ENCODE measurements around the gene TUBB4B. TPM values are rescaled to one million over a fixed set of nuclear protein-coding genes. Genes with fewer than 3 reads are reported as not detected.

Gene TUBB4B
- total RNA-seq, 1 donor from 2014 or later, result 372 TPM

DNA sequence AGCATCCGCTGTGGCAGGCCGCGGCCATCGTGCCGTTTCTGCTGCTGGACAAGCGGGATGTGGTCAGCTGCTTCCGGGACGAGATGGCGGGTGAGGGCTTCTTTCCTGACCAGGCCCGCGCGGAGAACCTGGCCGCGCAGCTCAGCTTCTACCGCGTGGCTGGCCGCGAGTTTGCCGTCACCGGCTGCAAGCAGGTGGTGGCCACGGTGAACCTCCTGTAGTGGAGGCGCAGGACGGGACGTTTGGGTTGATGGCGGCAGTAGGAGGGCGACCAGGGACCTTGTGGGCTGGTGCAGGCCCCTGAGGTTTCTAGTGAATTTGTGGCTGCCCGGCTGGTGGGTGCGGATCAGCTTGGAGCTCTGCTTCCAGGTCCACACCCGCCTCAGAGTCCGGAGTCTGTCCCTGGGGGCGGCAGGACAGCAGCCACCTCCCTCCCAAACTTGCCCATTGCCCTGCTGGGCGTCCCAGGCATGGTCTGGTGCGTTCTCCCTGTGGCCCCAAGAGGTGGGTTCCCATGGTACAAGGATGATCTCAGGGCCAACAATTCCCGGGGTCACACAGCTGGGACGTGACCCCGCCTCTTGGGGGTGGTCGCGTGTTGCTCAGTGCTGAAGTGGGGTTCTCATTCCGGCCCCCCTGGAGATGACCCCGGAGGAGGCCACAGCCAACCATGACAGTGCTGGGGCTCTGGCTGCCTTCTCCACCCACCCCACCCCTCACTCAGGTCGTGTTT, 38.8 kb downstream of the TUBB4B start:
- intact Hi-C loops (cut with micrococcal nuclease), result no loop called here

DNA sequence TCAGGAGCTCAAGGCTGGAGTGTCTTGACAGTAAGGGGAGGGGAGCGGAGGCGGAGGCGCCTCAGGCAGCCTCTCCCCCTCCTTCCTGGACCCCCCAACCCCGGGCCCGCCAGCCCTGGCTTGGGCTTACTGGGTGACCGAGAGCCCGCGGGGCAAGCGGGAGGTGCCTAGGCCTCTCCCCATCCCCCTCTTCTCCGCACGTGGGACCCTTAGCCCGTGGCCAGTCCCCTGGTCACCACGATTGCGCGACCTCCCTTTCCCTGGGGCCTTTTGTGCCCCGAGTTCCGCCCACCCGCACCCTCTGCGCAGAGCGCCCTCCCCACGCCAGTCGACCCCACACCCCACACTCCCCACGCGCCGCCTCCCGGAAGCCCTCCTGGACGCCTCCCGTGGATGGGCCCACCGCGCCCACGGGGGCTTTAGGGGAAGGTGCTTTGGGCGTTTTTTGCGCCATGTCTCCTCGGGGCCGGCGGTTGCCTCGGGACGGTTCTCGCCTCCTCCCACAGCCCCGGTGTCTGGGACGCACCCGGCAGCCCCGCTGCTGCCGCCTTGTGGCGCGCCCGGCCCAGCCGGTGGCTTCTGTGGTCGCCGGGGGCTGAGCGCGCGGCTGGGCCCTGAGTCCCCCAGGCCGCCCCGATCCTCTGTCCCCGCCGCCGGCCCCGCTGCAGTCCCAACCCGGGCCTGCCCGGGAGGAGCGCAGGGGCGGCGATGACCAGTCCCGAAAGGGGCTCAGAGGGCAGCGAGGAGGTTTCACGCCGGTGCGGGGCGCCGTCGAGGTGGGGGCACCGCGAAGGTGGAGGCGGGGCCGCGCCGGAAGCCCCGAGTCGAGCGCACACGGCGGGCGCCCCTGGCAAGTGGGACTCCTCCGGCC, 39.6 kb downstream of the TUBB4B start:
- intact Hi-C loops (cut with micrococcal nuclease), result no loop called here

DNA sequence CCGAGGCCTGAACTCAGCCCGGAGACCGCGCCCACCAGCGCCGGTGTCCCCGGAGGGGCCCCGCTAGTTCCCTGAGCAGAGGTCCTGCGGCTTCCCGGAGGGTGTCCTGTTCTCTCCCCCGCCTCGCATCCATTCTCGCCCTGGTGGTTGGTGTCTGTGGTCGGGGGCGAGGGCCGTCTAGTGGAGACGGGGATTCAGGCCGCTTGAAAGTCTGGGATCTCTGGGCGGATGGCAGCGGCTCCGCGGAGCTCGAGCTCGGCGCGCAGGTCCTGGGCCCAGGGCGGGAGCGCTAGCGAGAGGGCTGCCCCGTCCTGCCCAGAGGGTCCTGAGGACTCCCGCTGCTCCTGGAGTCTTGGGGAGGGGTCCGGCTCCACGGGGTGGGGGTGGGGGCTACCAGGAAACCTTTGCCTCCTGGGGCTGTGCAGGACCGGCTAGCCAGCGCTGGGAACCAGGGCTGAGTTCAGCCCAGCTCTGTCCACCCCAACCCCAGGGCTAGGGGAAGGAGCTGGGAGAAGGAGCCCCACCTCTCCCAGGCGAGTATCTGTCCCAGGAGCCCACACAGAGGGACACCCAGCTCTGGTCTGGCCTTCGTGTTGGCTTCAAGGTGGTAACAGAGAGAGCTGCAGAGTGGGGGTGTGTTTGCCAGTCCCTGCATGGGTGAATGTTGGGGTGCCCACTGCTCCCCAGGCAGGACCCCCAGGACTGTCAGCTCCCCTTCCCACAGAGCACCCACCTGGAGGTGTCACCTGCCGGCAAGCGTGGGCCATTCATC, 40.4 kb downstream of the TUBB4B start:
- intact Hi-C loops (cut with micrococcal nuclease), result no loop called here

DNA sequence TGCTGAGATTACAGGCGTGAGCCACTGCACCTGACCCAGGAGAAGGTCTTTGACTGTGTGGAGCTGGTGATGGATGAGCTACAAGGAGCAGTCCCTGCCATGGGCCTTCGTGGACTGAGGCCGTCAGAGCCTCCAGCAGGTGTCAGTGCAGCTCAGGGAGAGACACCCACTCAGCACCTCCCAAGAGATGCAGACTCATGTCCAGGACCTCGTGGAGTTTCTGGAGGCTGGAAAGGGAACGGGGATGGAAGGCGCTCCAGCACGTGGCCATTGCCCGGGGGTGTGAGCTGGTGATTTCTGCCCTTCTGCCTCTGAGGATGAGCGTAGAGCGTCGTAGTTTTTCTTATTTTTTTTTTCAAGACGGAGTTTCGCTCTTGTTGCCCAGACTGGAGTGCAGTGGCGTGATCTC, 45.9 kb downstream of the TUBB4B start:
- intact Hi-C loops (cut with micrococcal nuclease), result no loop called here

DNA sequence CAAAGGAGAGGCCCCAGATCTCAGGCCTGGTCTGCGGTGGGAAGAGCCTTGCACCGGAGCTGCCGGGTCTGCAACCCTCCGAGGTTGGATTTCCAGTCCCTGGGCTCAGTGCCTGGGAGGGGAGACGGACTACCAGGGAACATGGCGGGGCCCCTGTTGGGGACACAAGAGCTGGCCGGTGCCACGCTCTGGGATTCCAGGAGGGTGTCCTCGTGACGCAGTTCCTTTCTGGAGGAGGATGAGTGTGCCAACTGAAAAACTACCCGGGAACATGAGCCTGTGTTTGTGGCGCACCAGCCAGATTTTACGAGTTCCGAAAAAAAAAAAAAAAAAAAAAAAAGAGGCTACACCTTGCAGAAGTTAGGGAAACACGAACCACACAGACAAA, 52.0 kb downstream of the TUBB4B start:
- intact Hi-C loops (cut with micrococcal nuclease), result loop anchor here (5.0 to 10.0 kb wide), 2 partner anchors 154 to 242 kb away; no protein-coding TSS in a partner anchor

Other genes starting within 250 kb of the TUBB4B start
- gene PAXX, start 248.9 kb upstream of the TUBB4B start, total RNA-seq, result 71.4 and 74.5 TPM in 2 replicates
- 0.91 TPM in 2 replicates for gene CLIC3, start 244.7 kb upstream of the TUBB4B start, total RNA-seq
- 27.8 and 30.6 TPM in 2 replicates for gene ABCA2, start 213.1 kb upstream of the TUBB4B start, total RNA-seq
- 0.41 and 0.84 TPM in 2 replicates for gene FUT7, start 209.2 kb upstream of the TUBB4B start, total RNA-seq
- gene NPDC1, start 195.1 kb upstream of the TUBB4B start, total RNA-seq, result 15.5 and 17.0 TPM in 2 replicates
- not detected in 2 replicates for gene ENTPD2, start 187.2 kb upstream of the TUBB4B start, total RNA-seq
- 32.9 TPM in 2 replicates for gene SAPCD2, start 170.7 kb upstream of the TUBB4B start, total RNA-seq
- 14.8 and 15.4 TPM in 2 replicates for gene UAP1L1, start 163.8 kb upstream of the TUBB4B start, total RNA-seq
- gene MAN1B1, start 154.3 kb upstream of the TUBB4B start, total RNA-seq, result 48.7 and 55.1 TPM in 2 replicates
- gene DPP7, start 126.6 kb upstream of the TUBB4B start, total RNA-seq, result 221 and 229 TPM in 2 replicates
- 0.05 TPM in 1 of 2 replicates, not detected in the other for gene GRIN1, start 102.1 kb upstream of the TUBB4B start, total RNA-seq
- not detected in 2 replicates for gene LRRC26, start 71.2 kb upstream of the TUBB4B start, total RNA-seq
- not detected in 2 replicates for gene TMEM210, start 69.2 kb upstream of the TUBB4B start, total RNA-seq
- 68.8 and 69.6 TPM in 2 replicates for gene ANAPC2, start 52.7 kb upstream of the TUBB4B start, total RNA-seq
- gene SSNA1, start 52.6 kb upstream of the TUBB4B start, total RNA-seq, result 86.5 and 88.3 TPM in 2 replicates
- gene TPRN, start 40.5 kb upstream of the TUBB4B start, total RNA-seq, result 9.6 and 10.9 TPM in 2 replicates
- gene TMEM203, start 35.6 kb upstream of the TUBB4B start, total RNA-seq, result 28.2 and 30.8 TPM in 2 replicates
- gene NDOR1, start 35.6 kb upstream of the TUBB4B start, total RNA-seq, result 38.6 and 42.1 TPM in 2 replicates
- gene RNF208, start 19.0 kb upstream of the TUBB4B start, total RNA-seq, result 3.3 and 3.8 TPM in 2 replicates
- gene CYSRT1, start 16.1 kb upstream of the TUBB4B start, total RNA-seq, result 0.23 and 0.27 TPM in 2 replicates
- 0.14 TPM in 1 of 2 replicates, not detected in the other for gene RNF224, start 13.8 kb upstream of the TUBB4B start, total RNA-seq
- gene SLC34A3, start 10.4 kb upstream of the TUBB4B start, total RNA-seq, result not detected in 2 replicates
- gene STPG3, start 10.0 kb downstream of the TUBB4B start, total RNA-seq, result not detected in 2 replicates
- gene NELFB, start 14.0 kb downstream of the TUBB4B start, total RNA-seq, result 65.9 and 67.2 TPM in 2 replicates
- 17.4 and 17.5 TPM in 2 replicates for gene TOR4A, start 36.4 kb downstream of the TUBB4B start, total RNA-seq
- 1.5 and 1.7 TPM in 2 replicates for gene NRARP, start 61.0 kb downstream of the TUBB4B start, total RNA-seq
- 8.2 and 9.6 TPM in 2 replicates for gene EXD3, start 181.9 kb downstream of the TUBB4B start, total RNA-seq
- 0.80 and 0.98 TPM in 2 replicates for gene NOXA1, start 182.1 kb downstream of the TUBB4B start, total RNA-seq
- gene ENTPD8, start 200.1 kb downstream of the TUBB4B start, total RNA-seq, result not detected in 2 replicates
- 50.6 and 51.5 TPM in 2 replicates for gene NSMF, start 218.0 kb downstream of the TUBB4B start, total RNA-seq